ENCODE results near the gene TRPV6. TPM values are rescaled to one million over a fixed set of nuclear protein-coding genes. Genes with fewer than 3 reads are reported as not detected.

TRPV6 gene
- polyA plus RNA-seq, 3 donors = 0.44 TPM; not detected in 2

DNA sequence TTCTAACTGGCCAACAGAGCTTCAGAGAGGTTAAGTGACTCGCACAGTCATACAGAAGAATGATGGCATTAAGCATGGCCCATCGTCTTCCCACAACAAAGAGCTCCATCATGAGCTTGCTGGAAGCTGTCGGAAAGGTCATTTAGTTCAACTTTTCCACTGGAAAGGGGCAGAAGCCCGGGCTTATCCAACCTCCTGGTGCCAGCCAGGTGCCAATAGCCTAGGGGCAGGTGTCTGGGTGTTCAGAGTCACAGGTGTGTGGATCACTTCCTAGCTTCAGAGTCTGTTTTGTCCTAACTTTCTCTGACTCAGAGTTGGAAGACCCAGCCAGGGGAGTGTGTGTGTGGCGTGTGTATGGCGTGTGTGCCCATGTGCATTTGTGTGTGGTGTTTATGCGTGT, 1.3 kb upstream of the TRPV6 start:
- Mint-ChIP-seq H3K4me3 (no peak overlapping the region), H3K4me1 (no peaks in the 10 kb centered on the region), H3K27me3 (ENCODE audit: low read depth in 3 of 3) (peaks cover 1 to 5% (median 5%) of the 10 kb centered on the region in 3 donors), H3K9me3 (peaks cover 0 to 1% (median 0%) of the 10 kb centered on the region in 7 donors), H3K27ac (no peak overlapping the region), H3K36me3 (no peaks in the 10 kb centered on the region)
- no peak overlapping the region for H3K4me3 ChIP-seq (replicated peaks in 1 of 3; ENCODE audit: low read depth in 2 of 3, low read length in 3 of 3)
- H3K27me3 ChIP-seq (ENCODE audit: control insufficient read depth in 2 of 2, insufficient read depth in 2 of 2, low read length in 2 of 2) = no peaks in the 10 kb centered on the region
- no peaks in the 10 kb centered on the region for H4K20me1 ChIP-seq (ENCODE audit: insufficient read depth, low read length)
- intact Hi-C loops (cut with micrococcal nuclease) = loop anchor here in 1 of 2 donors (10.0 kb wide), 1 partner anchor 118 kb away; no protein-coding TSS in a partner anchor
- H3K9me3 ChIP-seq (replicated peaks in 1 of 2; ENCODE audit: control insufficient read depth in 1 of 2, insufficient read depth in 1 of 2, low read length in 2 of 2) = no peaks in the 10 kb centered on the region
- WGBS (ENCODE audit: insufficient coverage) = 84% methylated on average over 4 of the region's 7 CpGs
- no peak overlapping the region for H3K9ac ChIP-seq (ENCODE audit: insufficient read depth, low read length, poor library complexity, severe bottlenecking)
- H3K4me2 ChIP-seq (replicated peaks; ENCODE audit: extremely low read depth, low read length, poor library complexity, severe bottlenecking) = no peak overlapping the region
- TF ChIP-seq CTCF (IDR thresholded peaks at IDR 0.05) = no peak
- no peaks in the 10 kb centered on the region for H3K36me3 ChIP-seq (replicated peaks in 1 of 2; ENCODE audit: control insufficient read depth in 1 of 2, insufficient read depth in 2 of 2, low read length in 2 of 2)
- H3K4me1 ChIP-seq (ENCODE audit: control insufficient read depth in 1 of 2, insufficient read depth in 2 of 2, low read length in 2 of 2) = no peaks in the 10 kb centered on the region
- H3K79me2 ChIP-seq (ENCODE audit: insufficient read depth, low read length) = no peaks in the 10 kb centered on the region
- H2AFZ ChIP-seq (ENCODE audit: insufficient read depth, low read depth, low read length, poor library complexity, severe bottlenecking) = no peak overlapping the region
- H3K27ac ChIP-seq (ENCODE audit: low read depth in 1 of 2, low read length in 2 of 2) = no peak overlapping the region
- DNase-seq = no peak

- Histone ChIP-seq H3K4me2 (replicated peaks; ENCODE audit: extremely low read depth, low read length, poor library complexity, severe bottlenecking) (no peak overlapping the region), H4K20me1 (ENCODE audit: insufficient read depth, low read length) (no peaks in the 10 kb centered on the region), H3K9me3 (replicated peaks in 1 of 2; ENCODE audit: control insufficient read depth in 1 of 2, insufficient read depth in 1 of 2, low read length in 2 of 2) (no peaks in the 10 kb centered on the region), H3K79me2 (ENCODE audit: insufficient read depth, low read length) (no peaks in the 10 kb centered on the region), H3K27ac (ENCODE audit: low read depth in 1 of 2, low read length in 2 of 2) (no peak overlapping the region), H3K4me3 (replicated peaks in 1 of 3; ENCODE audit: low read depth in 2 of 3, low read length in 3 of 3) (no peak overlapping the region), H3K9ac (ENCODE audit: insufficient read depth, low read length, poor library complexity, severe bottlenecking) (no peak overlapping the region), H3K36me3 (replicated peaks in 1 of 2; ENCODE audit: control insufficient read depth in 1 of 2, insufficient read depth in 2 of 2, low read length in 2 of 2) (no peaks in the 10 kb centered on the region), H2AFZ (ENCODE audit: insufficient read depth, low read depth, low read length, poor library complexity, severe bottlenecking) (no peak overlapping the region), H3K4me1 (ENCODE audit: control insufficient read depth in 1 of 2, insufficient read depth in 2 of 2, low read length in 2 of 2) (no peaks in the 10 kb centered on the region), H3K27me3 (ENCODE audit: control insufficient read depth in 2 of 2, insufficient read depth in 2 of 2, low read length in 2 of 2) (no peaks in the 10 kb centered on the region)
- H3K9me3 Mint-ChIP-seq = no peaks in the 10 kb centered on the region
- H3K36me3 Mint-ChIP-seq = no peaks in the 10 kb centered on the region
- intact Hi-C loops (cut with micrococcal nuclease) = loop anchor here in 1 of 2 donors (10.0 kb wide), 1 partner anchor 121 kb away; no protein-coding TSS in a partner anchor
- no peaks in the 10 kb centered on the region for H3K4me1 Mint-ChIP-seq
- peak overlapping the region in 1 of 7 donors; percentile 36 for H3K27ac Mint-ChIP-seq
- peaks cover 2 to 9% (median 3%) of the 10 kb centered on the region in 3 donors for H3K27me3 Mint-ChIP-seq (ENCODE audit: low read depth in 3 of 3)
- TF ChIP-seq CTCF (IDR thresholded peaks at IDR 0.05) = no peak
- DNase-seq = no peak
- H3K4me3 Mint-ChIP-seq = no peak overlapping the region
- 87% methylated on average over 4 of the region's 4 CpGs for WGBS (ENCODE audit: insufficient coverage)
Measured at GRCh38 chr7:142884286-142884640, 1.3 kb downstream of the TRPV6 start.

Measured in CD14-positive monocyte (primary cell).